AG09319 (cell line): ENCODE measurements around the gene SPANXN3.
"Not testable (repeated sequence)": the region's sequence is repeated elsewhere in the genome, so short reads cannot be mapped to it uniquely, and the experiment has no call there.

Experiments used
- DNase-seq: peaks from one replicate; pipeline ENCODE4 v3.0.0-alpha.2; 2010; ENCODE audit warnings: low read depth; ENCODE audit errors: extremely low read depth
- TF ChIP-seq, protein P1 (sequence below): IDR thresholded peaks from 2 replicates; pipeline ENCODE4 v1.5.1; 2011; ENCODE audit warnings: low read depth, mild to moderate bottlenecking, inconsistent platforms, low read length, moderate library complexity

Gene SPANXN3, protein sequence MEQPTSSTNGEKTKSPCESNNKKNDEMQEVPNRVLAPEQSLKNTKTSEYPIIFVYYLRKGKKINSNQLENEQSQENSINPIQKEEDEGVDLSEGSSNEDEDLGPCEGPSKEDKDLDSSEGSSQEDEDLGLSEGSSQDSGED

DNA sequence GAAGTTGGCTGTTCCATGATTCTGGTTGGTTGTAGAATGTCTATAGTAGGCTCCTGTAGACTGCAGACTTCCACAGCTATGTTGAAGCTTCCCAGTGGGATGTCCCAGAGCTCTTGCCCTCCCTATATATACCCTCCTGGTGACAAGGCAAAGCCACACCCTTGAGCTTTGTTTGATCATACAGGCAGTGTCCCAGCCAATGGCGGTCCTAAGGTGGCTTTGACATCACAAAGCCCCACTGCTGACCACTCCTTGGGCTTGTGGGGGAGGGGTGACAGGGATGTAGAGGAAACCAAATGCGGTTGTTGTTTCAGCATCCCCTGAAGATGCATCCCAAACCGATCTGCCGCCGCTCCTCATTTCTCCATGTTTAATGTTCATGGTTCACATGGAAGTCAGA is at the start of gene SPANXN3:
Gene SPANXN3 (minus strand): TSS at position 101 of the 400 bp plus-strand sequence. CDS start 84 bp downstream, at position 17.
- not testable (repeated sequence) for DNase-seq

DNA sequence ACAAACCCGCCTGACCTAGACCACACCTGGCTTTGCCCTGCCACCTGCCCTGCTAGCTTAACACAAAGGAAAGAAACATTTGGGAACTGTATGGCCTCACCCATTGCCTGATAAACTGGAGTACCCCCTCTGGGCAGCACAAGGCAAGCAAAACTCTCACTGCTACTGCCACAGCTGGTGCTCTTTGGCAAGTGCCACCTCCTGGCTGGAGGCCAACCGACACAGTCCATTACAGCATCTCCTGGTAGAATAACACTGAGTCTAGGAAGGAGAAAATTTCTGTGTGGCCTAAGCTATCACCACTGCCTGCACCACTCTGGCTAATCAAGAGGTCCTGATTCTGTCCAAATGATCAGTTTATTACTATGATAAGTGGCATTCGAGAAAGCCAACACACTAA is 18.9 kb upstream of the SPANXN3 start:
- TF ChIP-seq, protein P1, sequence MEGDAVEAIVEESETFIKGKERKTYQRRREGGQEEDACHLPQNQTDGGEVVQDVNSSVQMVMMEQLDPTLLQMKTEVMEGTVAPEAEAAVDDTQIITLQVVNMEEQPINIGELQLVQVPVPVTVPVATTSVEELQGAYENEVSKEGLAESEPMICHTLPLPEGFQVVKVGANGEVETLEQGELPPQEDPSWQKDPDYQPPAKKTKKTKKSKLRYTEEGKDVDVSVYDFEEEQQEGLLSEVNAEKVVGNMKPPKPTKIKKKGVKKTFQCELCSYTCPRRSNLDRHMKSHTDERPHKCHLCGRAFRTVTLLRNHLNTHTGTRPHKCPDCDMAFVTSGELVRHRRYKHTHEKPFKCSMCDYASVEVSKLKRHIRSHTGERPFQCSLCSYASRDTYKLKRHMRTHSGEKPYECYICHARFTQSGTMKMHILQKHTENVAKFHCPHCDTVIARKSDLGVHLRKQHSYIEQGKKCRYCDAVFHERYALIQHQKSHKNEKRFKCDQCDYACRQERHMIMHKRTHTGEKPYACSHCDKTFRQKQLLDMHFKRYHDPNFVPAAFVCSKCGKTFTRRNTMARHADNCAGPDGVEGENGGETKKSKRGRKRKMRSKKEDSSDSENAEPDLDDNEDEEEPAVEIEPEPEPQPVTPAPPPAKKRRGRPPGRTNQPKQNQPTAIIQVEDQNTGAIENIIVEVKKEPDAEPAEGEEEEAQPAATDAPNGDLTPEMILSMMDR: no peak
- no peak for DNase-seq

DNA sequence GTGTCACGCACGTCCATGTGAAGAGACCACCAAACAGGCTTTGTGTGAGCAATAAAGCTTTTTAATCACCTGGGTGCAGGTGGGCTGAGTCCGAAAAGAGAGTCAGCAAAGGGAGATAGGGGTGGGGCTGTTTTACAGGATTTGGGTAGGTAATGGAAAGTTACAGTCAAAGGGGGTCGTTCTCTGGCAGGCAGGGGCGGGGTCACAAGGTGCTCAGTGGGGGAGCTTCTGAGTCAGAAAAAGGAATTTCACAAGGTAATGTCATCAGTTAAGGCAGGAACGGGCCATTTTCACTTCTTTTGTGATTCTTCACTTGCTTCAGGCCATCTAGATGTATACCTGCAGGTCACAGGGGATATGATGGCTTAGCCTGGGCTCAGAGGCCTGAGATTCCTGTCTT is 15.1 kb downstream of the SPANXN3 start:
- not testable (repeated sequence) for DNase-seq

DNA sequence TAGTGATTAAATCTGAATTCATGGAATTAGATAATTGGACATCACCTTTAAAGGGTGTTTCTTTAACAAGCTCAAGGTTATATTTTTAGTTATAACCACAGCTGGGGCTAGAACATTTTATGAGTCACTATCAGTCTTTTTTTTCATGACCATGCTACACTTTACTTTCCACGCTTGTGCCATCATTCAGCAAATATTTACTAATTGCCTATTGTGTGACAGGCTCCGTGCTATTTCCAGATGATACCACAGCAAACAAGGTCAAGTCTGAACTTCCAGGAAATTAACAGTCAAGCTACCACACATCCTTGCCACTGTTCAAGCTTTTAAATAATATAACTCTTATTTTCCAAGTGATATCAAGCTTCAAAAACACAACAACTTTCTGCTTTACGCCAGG is 16.5 kb downstream of the SPANXN3 start:
- DNase-seq: no peak

DNA sequence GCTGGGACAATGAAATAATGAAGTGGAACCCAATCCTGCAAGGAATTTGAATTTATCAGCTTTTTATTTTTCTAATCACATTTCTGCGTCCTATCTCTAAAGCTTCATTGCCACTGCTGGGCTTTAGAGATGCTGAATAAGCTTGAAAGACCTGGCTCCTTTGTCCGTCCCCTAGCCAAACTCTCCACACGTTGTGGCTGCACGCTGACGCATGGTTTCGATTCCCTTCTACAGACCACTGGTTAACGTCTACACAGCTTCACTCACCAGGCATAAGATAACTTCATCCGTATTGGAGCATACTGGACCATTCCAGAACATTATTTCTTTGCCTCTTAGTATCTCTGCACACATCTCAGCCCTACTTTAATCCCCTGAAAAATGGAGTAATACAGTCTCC is 31.2 kb downstream of the SPANXN3 start:
- DNase-seq: no peak

More for the DNA sequence above, 16.5 kb downstream of the SPANXN3 start:
- TF ChIP-seq, protein P1: no peak

DNA sequence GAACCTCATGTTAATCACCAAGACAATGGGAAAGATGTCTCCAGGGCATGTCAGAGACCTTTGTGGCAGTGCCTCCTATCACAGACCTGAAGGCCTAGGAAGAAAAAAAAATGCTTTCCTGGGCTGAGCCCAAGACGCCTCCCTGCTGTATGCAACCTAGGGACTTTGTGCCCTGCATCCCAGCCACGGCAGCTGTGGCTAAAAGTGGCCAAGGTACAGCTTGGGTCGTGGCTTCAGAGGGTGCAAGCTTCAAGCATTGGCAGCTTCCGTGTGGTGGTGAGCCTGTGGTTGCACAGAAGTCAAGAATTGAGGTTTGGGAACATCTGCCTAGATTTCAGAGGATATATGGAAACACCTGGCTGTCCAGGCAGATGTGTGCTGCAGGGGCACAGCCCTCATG is 40.5 kb downstream of the SPANXN3 start:
- TF ChIP-seq, protein P1: no peak

More for the DNA sequence above, 31.2 kb downstream of the SPANXN3 start:
- TF ChIP-seq, protein P1: no peak

DNA sequence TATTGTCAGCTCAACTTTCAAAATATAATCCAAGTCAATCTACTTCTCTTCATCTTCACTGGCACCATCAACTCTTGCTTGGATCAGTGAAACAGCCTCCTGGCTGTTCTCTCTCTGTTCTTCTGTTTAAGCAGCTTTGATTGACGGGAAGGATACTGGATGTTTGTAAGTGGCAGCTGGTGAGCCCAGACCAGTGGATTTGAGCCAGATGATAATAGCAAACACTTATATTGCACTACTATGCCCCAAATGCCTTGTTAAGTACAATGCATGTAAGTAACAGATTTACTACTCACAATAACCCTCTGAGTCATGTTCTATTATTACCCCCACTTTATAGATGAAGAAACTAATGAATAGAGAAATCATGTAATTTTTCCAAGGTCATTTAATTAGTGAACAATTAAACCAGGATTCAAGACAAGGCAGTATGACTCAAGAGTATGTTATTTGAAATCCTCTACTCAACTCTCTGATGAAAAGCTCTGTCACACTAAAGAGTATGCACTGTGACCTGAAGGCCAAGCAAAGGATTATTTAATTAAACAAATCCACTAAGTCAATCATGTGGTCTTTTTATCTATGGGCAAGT is 44.8 kb downstream of the SPANXN3 start:
- TF ChIP-seq, protein P1: no peak
- DNase-seq: no peak

More for the DNA sequence above, 40.5 kb downstream of the SPANXN3 start:
- no peak for DNase-seq

DNA sequence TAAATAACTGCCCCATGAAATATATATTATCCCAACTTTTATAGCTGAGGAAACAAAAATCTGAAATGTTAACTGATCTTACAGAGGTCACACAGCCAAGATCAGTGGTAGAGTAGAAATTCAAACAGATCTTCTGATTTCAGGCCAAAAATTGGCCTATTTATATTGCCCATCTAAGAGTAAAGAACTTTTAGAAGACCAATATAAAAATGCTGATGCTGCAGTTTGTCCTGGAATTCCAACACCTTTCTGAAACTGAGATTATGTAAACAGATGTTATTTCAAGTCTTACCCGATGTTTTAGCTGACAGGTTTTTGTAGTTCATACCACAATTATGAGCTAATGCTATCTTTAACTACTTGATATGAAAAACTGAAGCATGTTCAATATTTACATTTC is 51.1 kb downstream of the SPANXN3 start:
- DNase-seq: no peak

More for the DNA sequence above, 51.1 kb downstream of the SPANXN3 start:
- TF ChIP-seq, protein P1: no peak
